ENCODE data around the gene TMEM40.
"Not testable (repeated sequence)": the region's sequence is repeated elsewhere in the genome, so short reads cannot be mapped to it uniquely, and the experiment has no call there.

TMEM40 gene

DNA sequence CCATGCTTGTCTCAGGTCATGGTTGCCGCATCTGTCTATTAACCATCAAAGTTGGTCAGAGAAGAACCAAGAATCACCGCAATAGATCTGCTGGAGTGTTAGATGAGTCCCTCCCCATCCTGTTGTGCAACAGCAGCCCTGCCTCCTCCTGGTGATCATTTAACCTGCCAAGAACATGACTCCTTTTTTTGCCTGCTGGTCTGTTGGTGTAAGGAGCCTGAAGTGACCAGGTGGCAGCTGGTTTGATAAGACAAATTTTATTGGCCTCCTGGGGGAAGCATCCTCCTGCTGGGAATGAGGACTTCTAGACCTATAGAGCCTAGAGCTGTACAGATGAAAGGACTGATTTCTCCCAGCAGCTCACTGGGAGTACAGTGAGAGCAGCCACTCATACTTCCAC, 51.6 kb downstream of the TMEM40 start:
- intact Hi-C loops (cut with micrococcal nuclease): loop anchor here (10.0 kb wide), 3 partner anchors 107 to 187 kb away; partner anchors contain the start of gene RPL32
- Mint-ChIP-seq H3K27me3 (peaks cover 5% of the 10 kb centered on the region), H3K4me1 (ENCODE audit: low read depth) (peaks cover 12% of the 10 kb centered on the region), H3K9me3 (no peaks in the 10 kb centered on the region), H3K36me3 (ENCODE audit: low read depth) (no peaks in the 10 kb centered on the region), H3K27ac (no peak overlapping the region), H3K4me3 (no peak overlapping the region)

DNA sequence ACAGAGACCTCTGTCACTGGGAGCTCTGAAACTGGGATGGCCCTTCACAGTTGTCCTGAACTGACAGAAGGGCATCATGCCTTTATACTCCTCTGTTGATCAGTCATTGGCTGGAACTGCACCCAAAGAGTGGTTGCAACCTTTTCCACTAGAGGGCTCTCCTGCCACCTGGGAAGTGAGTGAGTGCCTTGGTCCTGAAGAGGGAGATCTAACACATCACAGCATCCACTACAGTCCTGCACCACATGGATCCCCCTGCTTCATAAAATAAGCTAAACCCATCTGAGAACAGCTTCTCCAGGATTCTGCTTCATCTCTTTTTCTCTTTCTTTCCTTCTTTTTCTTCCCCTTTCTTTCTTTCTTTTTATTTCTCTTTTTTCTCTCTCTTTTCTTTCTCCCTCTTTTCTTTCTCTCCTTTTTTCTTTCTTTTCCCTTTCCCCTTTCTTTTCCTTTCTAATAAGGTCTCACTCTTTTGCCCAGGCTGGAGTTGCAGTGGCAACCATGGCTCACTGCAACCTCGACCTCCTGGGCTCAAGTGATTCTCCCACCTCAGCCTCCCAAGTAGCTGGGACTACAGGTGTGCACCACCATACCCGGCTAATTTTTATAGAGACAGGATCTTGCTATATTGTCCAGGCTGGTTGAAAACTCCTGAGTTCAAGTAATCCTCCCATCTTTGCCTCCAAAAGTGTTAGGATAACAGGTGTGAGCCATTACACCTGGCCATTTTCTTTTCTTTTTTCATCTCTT, 52.4 kb downstream of the TMEM40 start:
- Mint-ChIP-seq H3K4me1 (ENCODE audit: low read depth) (peaks cover 12% of the 10 kb centered on the region), H3K9me3 (no peaks in the 10 kb centered on the region), H3K27ac (no peak overlapping the region), H3K36me3 (ENCODE audit: low read depth) (no peaks in the 10 kb centered on the region), H3K27me3 (peaks cover 5% of the 10 kb centered on the region), H3K4me3 (no peak overlapping the region)
- intact Hi-C loops (cut with micrococcal nuclease): loop anchor here (10.0 kb wide), 3 partner anchors 108 to 188 kb away; partner anchors contain the start of gene RPL32

DNA sequence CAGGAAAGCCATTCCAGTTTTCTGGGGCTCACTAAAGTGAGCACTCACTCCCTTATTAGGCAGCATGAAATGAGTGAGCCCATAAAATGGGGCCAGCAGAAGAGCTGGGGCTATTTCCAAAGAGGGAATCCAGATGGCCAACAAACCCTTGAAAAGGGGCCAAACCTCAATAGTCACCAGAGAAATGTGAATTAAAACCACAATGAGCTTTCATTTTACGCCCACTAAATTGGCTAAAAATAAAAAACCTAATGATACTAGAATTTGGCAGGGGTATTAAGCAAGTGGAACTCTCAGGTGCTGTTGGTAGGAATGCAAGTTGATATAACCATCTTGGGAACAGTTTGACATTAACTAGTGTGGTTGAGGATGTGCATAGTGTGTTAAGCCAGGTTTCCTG, 53.1 kb downstream of the TMEM40 start:
- Mint-ChIP-seq H3K4me3 (no peak overlapping the region), H3K4me1 (ENCODE audit: low read depth) (peaks cover 12% of the 10 kb centered on the region), H3K9me3 (no peaks in the 10 kb centered on the region), H3K27ac (no peak overlapping the region), H3K27me3 (peaks cover 5% of the 10 kb centered on the region), H3K36me3 (ENCODE audit: low read depth) (no peaks in the 10 kb centered on the region)
- intact Hi-C loops (cut with micrococcal nuclease): loop anchor here (10.0 kb wide), 3 partner anchors 109 to 189 kb away; partner anchors contain the start of gene RPL32

GRCh38 chr3:12705374-12705926, 53.6 kb downstream of the TMEM40 start:
- intact Hi-C loops (cut with micrococcal nuclease): loop anchor here (10.0 kb wide), 3 partner anchors 109 to 189 kb away; partner anchors contain the start of gene RPL32
- Mint-ChIP-seq H3K27me3 (peaks cover 5% of the 10 kb centered on the region), H3K27ac (no peak overlapping the region), H3K4me3 (no peak overlapping the region), H3K9me3 (no peaks in the 10 kb centered on the region), H3K36me3 (ENCODE audit: low read depth) (no peaks in the 10 kb centered on the region), H3K4me1 (ENCODE audit: low read depth) (peaks cover 12% of the 10 kb centered on the region)

DNA sequence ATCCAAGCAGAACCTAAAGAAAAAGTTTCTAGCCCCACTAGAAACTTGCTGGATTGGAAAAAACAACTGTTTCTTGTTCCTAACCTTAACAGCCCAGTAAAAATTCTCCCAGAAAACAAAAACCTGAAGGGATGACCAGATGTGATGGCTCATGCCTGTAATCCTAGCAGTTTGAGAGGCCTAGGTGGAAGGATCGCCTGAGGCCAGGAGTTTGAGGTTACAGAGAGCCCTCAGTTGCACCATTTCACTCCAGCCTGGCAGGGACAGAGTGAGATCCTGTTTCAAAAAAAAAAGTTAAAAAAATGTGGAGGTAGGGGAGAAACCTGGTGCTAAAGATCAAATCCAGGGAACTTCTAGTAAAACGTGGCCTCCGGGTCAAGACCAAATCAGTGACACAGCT, 56.6 kb downstream of the TMEM40 start:
- Mint-ChIP-seq H3K27me3 (peaks cover 6% of the 10 kb centered on the region), H3K9me3 (no peaks in the 10 kb centered on the region), H3K36me3 (ENCODE audit: low read depth) (no peaks in the 10 kb centered on the region), H3K27ac (no peak overlapping the region), H3K4me1 (ENCODE audit: low read depth) (peaks cover 10% of the 10 kb centered on the region), H3K4me3 (no peak overlapping the region)
- intact Hi-C loops (cut with micrococcal nuclease): loop anchor here (10.0 kb wide), 3 partner anchors 112 to 192 kb away; partner anchors contain the start of gene RPL32

GRCh38 chr3:12701601-12702000, 57.5 kb downstream of the TMEM40 start:
- not testable (repeated sequence) for H3K4me1 Mint-ChIP-seq (ENCODE audit: low read depth); H3K27me3 Mint-ChIP-seq; H3K36me3 Mint-ChIP-seq (ENCODE audit: low read depth); H3K4me3 Mint-ChIP-seq; H3K9me3 Mint-ChIP-seq; H3K27ac Mint-ChIP-seq
- intact Hi-C loops (cut with micrococcal nuclease): loop anchor here (10.0 kb wide), 3 partner anchors 113 to 193 kb away; partner anchors contain the start of gene RPL32

- H3K36me3 Mint-ChIP-seq (ENCODE audit: low read depth): no peaks in the 10 kb centered on the region
- peaks cover 11% of the 10 kb centered on the region for H3K4me1 Mint-ChIP-seq (ENCODE audit: low read depth)
- H3K9me3 Mint-ChIP-seq: no peaks in the 10 kb centered on the region
- no peak overlapping the region for H3K27ac Mint-ChIP-seq
- no peak overlapping the region for H3K4me3 Mint-ChIP-seq
- peaks cover 6% of the 10 kb centered on the region for H3K27me3 Mint-ChIP-seq
- intact Hi-C loops (cut with micrococcal nuclease): loop anchor here (10.0 kb wide), 3 partner anchors 114 to 194 kb away; partner anchors contain the start of gene RPL32
Observed at GRCh38 chr3:12700800-12701199, 58.3 kb downstream of the TMEM40 start.

GRCh38 chr3:12695916-12696315, 63.1 kb downstream of the TMEM40 start:
- Mint-ChIP-seq H3K4me3 (no peak overlapping the region), H3K4me1 (ENCODE audit: low read depth) (peaks cover 7% of the 10 kb centered on the region), H3K27me3 (peaks cover 1% of the 10 kb centered on the region), H3K36me3 (ENCODE audit: low read depth) (no peaks in the 10 kb centered on the region), H3K9me3 (no peaks in the 10 kb centered on the region), H3K27ac (no peak overlapping the region)
- intact Hi-C loops (cut with micrococcal nuclease): no loop called here

GRCh38 chr3:12695112-12695511, 63.9 kb downstream of the TMEM40 start:
- intact Hi-C loops (cut with micrococcal nuclease): no loop called here
- H3K9me3 Mint-ChIP-seq: no peaks in the 10 kb centered on the region
- peaks cover 7% of the 10 kb centered on the region for H3K4me1 Mint-ChIP-seq (ENCODE audit: low read depth)
- H3K36me3 Mint-ChIP-seq (ENCODE audit: low read depth): no peaks in the 10 kb centered on the region
- no peak overlapping the region for H3K4me3 Mint-ChIP-seq
- H3K27ac Mint-ChIP-seq: no peak overlapping the region
- H3K27me3 Mint-ChIP-seq: peaks cover 3% of the 10 kb centered on the region

DNA sequence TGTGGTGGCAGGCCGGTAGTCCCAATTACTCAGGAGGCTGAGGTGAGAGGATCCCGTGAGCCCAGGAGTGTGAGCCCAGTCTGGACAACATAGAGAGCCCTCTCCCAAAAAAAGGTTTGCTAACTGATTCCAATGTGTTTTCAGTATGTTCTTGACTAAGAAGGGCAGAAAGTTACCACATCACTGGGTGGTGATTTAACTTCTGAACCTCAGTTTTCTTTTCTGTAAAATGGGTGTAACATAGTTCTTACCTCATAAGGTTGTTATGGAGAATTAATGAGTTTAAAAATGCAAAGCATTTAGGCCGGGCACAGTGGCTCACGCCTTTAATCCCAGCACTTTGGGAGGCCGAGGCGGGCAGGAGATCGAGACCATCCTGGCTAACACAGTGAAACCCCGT, 66.6 kb downstream of the TMEM40 start:
- intact Hi-C loops (cut with micrococcal nuclease): no loop called here
- Mint-ChIP-seq H3K9me3 (no peaks in the 10 kb centered on the region), H3K27ac (no peak overlapping the region), H3K4me3 (no peak overlapping the region), H3K36me3 (ENCODE audit: low read depth) (no peaks in the 10 kb centered on the region), H3K4me1 (ENCODE audit: low read depth) (peaks cover 7% of the 10 kb centered on the region), H3K27me3 (peaks cover 6% of the 10 kb centered on the region)

- Mint-ChIP-seq H3K4me3 (no peak overlapping the region), H3K36me3 (ENCODE audit: low read depth) (no peaks in the 10 kb centered on the region)
- intact Hi-C loops (cut with micrococcal nuclease): no loop called here
Observed at GRCh38 chr3:12689997-12690711, 68.9 kb downstream of the TMEM40 start.

GRCh38 chr3:12687948-12688347, 71.1 kb downstream of the TMEM40 start:
- Mint-ChIP-seq H3K36me3 (ENCODE audit: low read depth) (no peaks in the 10 kb centered on the region), H3K9me3 (no peaks in the 10 kb centered on the region), H3K27ac (no peak overlapping the region), H3K27me3 (peaks cover 6% of the 10 kb centered on the region), H3K4me1 (ENCODE audit: low read depth) (no peaks in the 10 kb centered on the region), H3K4me3 (no peak overlapping the region)
- intact Hi-C loops (cut with micrococcal nuclease): no loop called here

More at GRCh38 chr3:12689997-12690711, 68.9 kb downstream of the TMEM40 start:
- Mint-ChIP-seq H3K4me1 (ENCODE audit: low read depth) (no peaks in the 10 kb centered on the region), H3K9me3 (no peaks in the 10 kb centered on the region), H3K27ac (no peak overlapping the region), H3K27me3 (peaks cover 6% of the 10 kb centered on the region)

- Mint-ChIP-seq H3K27me3 (peaks cover 6% of the 10 kb centered on the region), H3K4me1 (ENCODE audit: low read depth) (peaks cover 14% of the 10 kb centered on the region), H3K9me3 (no peaks in the 10 kb centered on the region), H3K4me3 (no peak overlapping the region), H3K27ac (no peak overlapping the region), H3K36me3 (ENCODE audit: low read depth) (no peaks in the 10 kb centered on the region)
- intact Hi-C loops (cut with micrococcal nuclease): no loop called here
Observed at GRCh38 chr3:12686096-12686495, 73.0 kb downstream of the TMEM40 start.
